RWPE2 (cell line): ENCODE results near the gene LZTS3.

Experiments
- ATAC-seq: fragments of 200-7000 bp; cut with Tn5 transposase; 3 replicates; pipeline ENCODE4 v1.9.1; 2021; ENCODE audit warnings: low read depth
- DNase-seq: peaks from one replicate; pipeline ENCODE4 v3.0.0-alpha.2; 2020; ENCODE audit warnings: low spot score
- H3K27ac ChIP-seq: fragments of 450-650 bp; 2 replicates; pipeline ENCODE4 v1.5.1; 2017; ENCODE audit warnings: mild to moderate bottlenecking; ENCODE audit not compliant: poor library complexity, severe bottlenecking
- H3K27me3 ChIP-seq: fragments of 250-450 bp; sonication (Bioruptor Pico); 2 replicates; pipeline ENCODE4 v1.5.1; 2021; ENCODE audit warnings: mild to moderate bottlenecking, moderate library complexity; ENCODE audit not compliant: insufficient read depth, poor library complexity, severe bottlenecking
- H3K36me3 ChIP-seq: fragments of 250-450 bp; sonication (Bioruptor Pico); 2 replicates; pipeline ENCODE4 v1.5.1; 2020; ENCODE audit warnings: low read depth, mild to moderate bottlenecking, moderate library complexity
- H3K4me1 ChIP-seq: fragments of 250-450 bp; sonication (Bioruptor Pico); 2 replicates; pipeline ENCODE4 v1.5.1; 2021; ENCODE audit warnings: mild to moderate bottlenecking, moderate library complexity; ENCODE audit not compliant: insufficient read depth, poor library complexity, severe bottlenecking
- H3K4me3 ChIP-seq: fragments of 250-450 bp; sonication (Bioruptor Pico); 2 replicates; pipeline ENCODE4 v1.5.1; 2021; ENCODE audit warnings: mild to moderate bottlenecking, moderate library complexity; ENCODE audit not compliant: severe bottlenecking
- H3K9me3 ChIP-seq: fragments of 250-450 bp; sonication (Bioruptor Pico); 2 replicates; pipeline ENCODE4 v1.5.1; 2021; ENCODE audit warnings: mild to moderate bottlenecking, moderate library complexity; ENCODE audit not compliant: severe bottlenecking
- TF ChIP-seq, protein P1 (sequence below): fragments of 450-650 bp; IDR thresholded peaks from one replicate; pipeline ENCODE4 v1.5.1; 2017; ENCODE audit warnings: mild to moderate bottlenecking, moderate library complexity; ENCODE audit not compliant: poor library complexity, severe bottlenecking

Gene LZTS3

DNA sequence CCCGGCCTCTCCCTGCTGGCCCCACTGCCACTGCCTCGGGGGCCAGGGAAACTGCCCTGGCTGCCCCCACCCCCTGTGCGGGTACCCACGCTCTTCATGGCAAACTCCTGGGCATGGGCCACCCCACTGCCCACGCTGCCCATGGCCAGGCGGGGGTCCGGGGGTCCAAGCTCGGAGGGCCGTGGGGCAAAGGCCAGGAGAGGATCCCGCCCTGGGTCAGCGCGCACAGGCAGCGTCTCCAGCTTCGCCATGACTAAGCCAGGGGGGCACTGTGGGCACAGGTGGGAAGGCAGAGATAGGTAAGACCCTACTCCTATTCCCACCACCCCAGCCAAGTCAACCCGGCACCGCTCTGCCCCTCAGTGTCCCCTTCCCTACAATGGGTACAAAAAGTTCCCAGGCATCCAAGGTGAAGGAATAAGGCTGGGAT, 6.4 kb downstream of the LZTS3 start:
- no peaks in the 10 kb centered on the region for H3K27me3 ChIP-seq

DNA sequence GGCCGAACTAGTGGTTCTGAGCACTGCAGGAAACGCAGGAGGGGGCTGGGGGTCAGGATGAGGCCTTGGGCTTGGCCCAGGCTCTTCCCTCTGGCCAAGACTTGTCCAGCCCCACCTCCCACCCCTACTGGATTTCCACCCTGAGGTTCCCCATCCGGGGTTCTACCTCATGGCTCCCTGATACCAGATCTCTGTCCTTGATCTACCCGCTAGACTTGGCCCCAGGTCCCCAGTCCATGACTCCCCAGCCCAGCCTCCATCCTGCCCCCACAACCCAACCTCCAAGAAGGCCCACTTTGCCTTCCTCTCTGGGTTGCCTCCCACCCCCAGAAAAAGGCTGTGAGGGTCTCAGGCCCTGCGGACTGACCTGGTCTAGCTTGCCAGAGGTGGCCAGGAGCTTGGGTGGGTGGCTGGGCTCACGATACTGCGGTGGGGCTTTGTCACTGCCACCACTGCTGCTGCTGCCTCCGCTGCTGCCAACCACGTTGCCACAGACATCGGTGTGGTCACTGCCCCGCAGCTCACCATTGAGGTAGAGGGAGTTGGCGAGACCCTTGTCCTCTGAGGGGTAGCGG, 6.9 kb downstream of the LZTS3 start:
- no peak overlapping the region for H3K27ac ChIP-seq
- H3K4me3 ChIP-seq = no peak overlapping the region
- H3K9me3 ChIP-seq = no peaks in the 10 kb centered on the region
- H3K36me3 ChIP-seq = no peaks in the 10 kb centered on the region
- no peak for DNase-seq
- no peaks in the 10 kb centered on the region for H3K4me1 ChIP-seq
- TF ChIP-seq, protein P1, sequence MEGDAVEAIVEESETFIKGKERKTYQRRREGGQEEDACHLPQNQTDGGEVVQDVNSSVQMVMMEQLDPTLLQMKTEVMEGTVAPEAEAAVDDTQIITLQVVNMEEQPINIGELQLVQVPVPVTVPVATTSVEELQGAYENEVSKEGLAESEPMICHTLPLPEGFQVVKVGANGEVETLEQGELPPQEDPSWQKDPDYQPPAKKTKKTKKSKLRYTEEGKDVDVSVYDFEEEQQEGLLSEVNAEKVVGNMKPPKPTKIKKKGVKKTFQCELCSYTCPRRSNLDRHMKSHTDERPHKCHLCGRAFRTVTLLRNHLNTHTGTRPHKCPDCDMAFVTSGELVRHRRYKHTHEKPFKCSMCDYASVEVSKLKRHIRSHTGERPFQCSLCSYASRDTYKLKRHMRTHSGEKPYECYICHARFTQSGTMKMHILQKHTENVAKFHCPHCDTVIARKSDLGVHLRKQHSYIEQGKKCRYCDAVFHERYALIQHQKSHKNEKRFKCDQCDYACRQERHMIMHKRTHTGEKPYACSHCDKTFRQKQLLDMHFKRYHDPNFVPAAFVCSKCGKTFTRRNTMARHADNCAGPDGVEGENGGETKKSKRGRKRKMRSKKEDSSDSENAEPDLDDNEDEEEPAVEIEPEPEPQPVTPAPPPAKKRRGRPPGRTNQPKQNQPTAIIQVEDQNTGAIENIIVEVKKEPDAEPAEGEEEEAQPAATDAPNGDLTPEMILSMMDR = no peak
- ATAC-seq = no peak
- no peaks in the 10 kb centered on the region for H3K27me3 ChIP-seq

More for the DNA sequence above, 6.4 kb downstream of the LZTS3 start:
- Histone ChIP-seq H3K4me1 (no peaks in the 10 kb centered on the region), H3K4me3 (no peak overlapping the region), H3K27ac (no peak overlapping the region), H3K9me3 (no peaks in the 10 kb centered on the region), H3K36me3 (no peaks in the 10 kb centered on the region)
- ATAC-seq (no peak), DNase-seq (no peak)
- TF ChIP-seq, protein P1 = no peak

DNA sequence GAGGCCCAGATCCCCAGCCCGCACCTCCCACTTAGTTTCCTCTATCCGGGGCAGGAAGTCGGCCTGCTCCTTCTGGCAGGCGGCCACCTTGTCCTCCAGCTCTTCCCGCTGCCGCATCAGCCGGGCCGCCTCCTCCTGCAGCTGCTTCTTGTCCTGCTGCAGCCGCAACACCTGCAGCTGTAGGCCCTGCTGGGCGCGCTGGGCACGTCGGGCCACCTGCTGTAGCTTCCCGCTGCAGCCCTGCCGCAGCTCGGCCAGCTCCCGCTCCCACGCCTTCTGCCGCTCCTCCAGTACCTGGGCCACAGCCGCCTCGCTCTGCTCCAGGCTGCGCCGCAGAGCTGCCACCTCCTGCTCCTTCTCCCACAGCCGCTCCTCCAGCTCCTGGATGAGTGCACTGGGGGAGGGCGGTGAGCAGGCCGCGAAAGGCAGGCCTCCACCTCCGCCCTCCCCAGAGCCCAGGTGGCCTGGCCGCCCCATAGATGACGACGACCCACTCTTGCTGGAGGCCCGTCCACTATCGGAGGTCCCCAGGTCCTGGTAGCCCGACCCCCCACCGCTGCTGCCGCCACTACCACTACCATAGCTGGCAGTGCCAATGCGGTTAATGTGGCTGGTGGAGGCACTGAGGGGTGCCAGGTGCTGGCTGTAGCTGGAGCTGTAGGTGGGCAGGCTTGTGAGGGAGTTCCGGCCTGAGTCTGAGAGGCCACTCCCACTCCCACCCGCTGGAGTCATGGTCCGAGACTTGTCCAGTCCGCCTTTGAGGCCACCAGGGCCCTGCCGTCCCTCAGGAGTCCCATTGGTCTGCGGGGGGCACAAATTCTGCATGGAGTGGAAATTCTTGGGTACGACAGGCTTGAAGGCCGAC, 7.6 kb downstream of the LZTS3 start:
- no peak for DNase-seq
- TF ChIP-seq, protein P1 = no peak
- Histone ChIP-seq H3K4me1 (no peaks in the 10 kb centered on the region), H3K9me3 (no peaks in the 10 kb centered on the region), H3K4me3 (no peak overlapping the region), H3K36me3 (no peaks in the 10 kb centered on the region), H3K27me3 (no peaks in the 10 kb centered on the region), H3K27ac (no peak overlapping the region)
- ATAC-seq = peak; percentile 21; the same call in 2 of the 3 replicates

- ATAC-seq = peak; percentile 18
Measured at GRCh38 chr20:3164763-3165410, 8.5 kb downstream of the LZTS3 start.

More at GRCh38 chr20:3164763-3165410, 8.5 kb downstream of the LZTS3 start:
- Histone ChIP-seq H3K4me3 (peak overlapping the region; percentile 16), H3K9me3 (no peaks in the 10 kb centered on the region), H3K4me1 (no peaks in the 10 kb centered on the region), H3K27ac (no peak overlapping the region), H3K27me3 (no peaks in the 10 kb centered on the region), H3K36me3 (no peaks in the 10 kb centered on the region)
- TF ChIP-seq, protein P1 = no peak
- DNase-seq = no peak
